A549 (cell line): ENCODE data around the gene KLHL41. TPM values are rescaled to one million over a fixed set of nuclear protein-coding genes. Genes with fewer than 3 reads are reported as not detected.
"Not testable (repeated sequence)": the region's sequence is repeated elsewhere in the genome, so short reads cannot be mapped to it uniquely, and the experiment has no call there.

ENCODE experiments used
- ATAC-seq, 2 experiments: fragments of 200-7000 bp in 1 of 2; fragments of >200 bp in 1 of 2; cut with Nextera tagmentation in 1 of 2; cut with Tn5 transposase in 1 of 2; 3 replicates each; pipeline versions ENCODE4 v1.8.0 to v1.9.1; 2018 to 2020; ENCODE audit warnings: mild to moderate bottlenecking in 1 of 2, moderate library complexity in 1 of 2
- CTCF ChIA-PET: fragments of 300-600 bp; sonication (Branson Sonifier 250); formaldehyde crosslinking; extraction: SDS; loops from one replicate; lab custom pipeline; 2021; ENCODE audit warnings: antibody characterized with exemption, inconsistent platforms; lab: Yijun Ruan, JAX
- POLR2A ChIA-PET: fragments of 350-600 bp; formaldehyde crosslinking; extraction: SDS; loops from one replicate; lab custom pipeline; 2021; ENCODE audit warnings: antibody characterized with exemption, inconsistent platforms; lab: Yijun Ruan, JAX
- DNase-seq, 2 experiments: peaks; one replicate each; pipeline versions ENCODE4 v3.0.0 to v3.0.0-alpha.2; 2011 to 2016; ENCODE audit warnings: low read depth in 1 of 2, low spot score in 1 of 2
- FAIRE-seq: peaks from 2 replicates; lab custom pipeline; 2011; peaks lifted over from hg19 to GRCh38; lab: Jason Lieb, UNC
- H3K27ac ChIP-seq, 2 experiments: fragments of >200 bp; sonication (Bioruptor Twin); formaldehyde crosslinking; 3 replicates each; pipeline ENCODE4 v1.5.1; 2016 to 2017
- H3K4me1 ChIP-seq: fragments of >200 bp; sonication (Bioruptor Twin); formaldehyde crosslinking; 3 replicates; pipeline ENCODE4 v1.6.1; 2016
- H3K4me2 ChIP-seq: fragments of >200 bp; sonication (Bioruptor Twin); formaldehyde crosslinking; 3 replicates; pipeline ENCODE4 v1.6.1; 2016
- H3K4me3 ChIP-seq: fragments of >200 bp; sonication (Bioruptor Twin); formaldehyde crosslinking; 3 replicates; pipeline ENCODE4 v1.5.1; 2016
- H3K9me3 ChIP-seq: fragments of >200 bp; sonication (Bioruptor Twin); formaldehyde crosslinking; 3 replicates; pipeline ENCODE4 v1.6.1; 2016
- ATOH8 ChIP-seq: fragments of 250-450 bp; sonication (Bioruptor Pico); IDR thresholded peaks from 2 replicates; pipeline ENCODE4 v1.5.0; 2020; ENCODE audit warnings: low read depth, mild to moderate bottlenecking, moderate library complexity
- BHLHE40 ChIP-seq: IDR thresholded peaks from 2 replicates; pipeline ENCODE4 v1.6.1; 2012; ENCODE audit warnings: low read depth, low read length, inconsistent platforms
- CBX8 ChIP-seq: fragments of 200-600 bp; sonication (generic); IDR thresholded peaks from 2 replicates; pipeline ENCODE4 v1.6.1; 2016
- CEBPB ChIP-seq, 2 experiments: fragments of >200 bp in 1 of 2; sonication (Bioruptor Twin) in 1 of 2; formaldehyde crosslinking in 1 of 2; IDR thresholded peaks; 2 replicates each; pipeline ENCODE4 v1.6.1; 2012 to 2016
- EHF ChIP-seq: fragments of 250-450 bp; sonication (Bioruptor Pico); IDR thresholded peaks from 2 replicates; pipeline ENCODE4 v1.5.0; 2020; ENCODE audit warnings: mild to moderate bottlenecking
- EP300 ChIP-seq, 2 experiments: fragments of >200 bp; sonication (Bioruptor Twin); formaldehyde crosslinking; IDR thresholded peaks; 2 replicates in 1 of 2; 3 replicates in 1 of 2; pipeline ENCODE4 v1.6.1; 2016 to 2017
- HEYL ChIP-seq: fragments of 250-450 bp; sonication (Bioruptor Pico); IDR thresholded peaks from 2 replicates; pipeline ENCODE4 v1.8.0; 2021; ENCODE audit warnings: mild to moderate bottlenecking, moderate library complexity
- HOXA7 ChIP-seq: fragments of 250-450 bp; sonication (Bioruptor Pico); IDR thresholded peaks from 2 replicates; pipeline ENCODE4 v1.5.0; 2020; ENCODE audit warnings: mild to moderate bottlenecking, moderate library complexity
- JUNB ChIP-seq: fragments of >200 bp; sonication (Bioruptor Twin); formaldehyde crosslinking; IDR thresholded peaks from 2 replicates; pipeline ENCODE4 v1.6.1; 2016
- KDM1A ChIP-seq: fragments of 200-600 bp; sonication (generic); IDR thresholded peaks from 2 replicates; pipeline ENCODE4 v1.6.1; 2016; ENCODE audit warnings: low read depth, mild to moderate bottlenecking
- KDM5A ChIP-seq: fragments of 200-600 bp; sonication (generic); IDR thresholded peaks from 2 replicates; pipeline ENCODE4 v1.6.1; 2016; ENCODE audit warnings: antibody characterized with exemption, mild to moderate bottlenecking
- MAFK ChIP-seq: fragments of 450-650 bp; IDR thresholded peaks from 2 replicates; pipeline ENCODE4 v1.6.1; 2014; ENCODE audit not compliant: partially characterized antibody
- NR3C1 ChIP-seq: fragments of >200 bp; sonication (Bioruptor Twin); formaldehyde crosslinking; IDR thresholded peaks from 3 replicates; pipeline ENCODE4 v1.6.1; 2017
- POLR2A ChIP-seq: IDR thresholded peaks from 2 replicates; pipeline ENCODE4 v1.6.1; 2012; ENCODE audit warnings: mild to moderate bottlenecking, low read length
- RCOR1 ChIP-seq: fragments of 150-350 bp; IDR thresholded peaks from 2 replicates; pipeline ENCODE4 v1.6.1; 2014; ENCODE audit warnings: antibody characterized with exemption, low read length, low read depth
- RFX5 ChIP-seq: fragments of 450-650 bp; IDR thresholded peaks from 2 replicates; pipeline ENCODE4 v1.7.1; 2014; ENCODE audit warnings: antibody characterized with exemption, mild to moderate bottlenecking, moderate library complexity
- ZNF302 ChIP-seq: fragments of 250-450 bp; sonication (Bioruptor Pico); IDR thresholded peaks from 2 replicates; pipeline ENCODE4 v1.9.0; 2021; ENCODE audit warnings: inconsistent platforms, mild to moderate bottlenecking, moderate library complexity
- WGBS: methylation state at CpG from one replicate; pipeline ENCODE4 v1.1.6; 2017; ENCODE audit errors: missing lambda C conversion rate; 5-methylcytosine and 5-hydroxymethylcytosine counted together
- polyA plus RNA-seq, 4 experiments: library from polyadenylated mRNA; depleted of rRNA in 3 of 4; stranded (reverse); fragments of >200 nt; fragmentation: RNase III in 1 of 4; extraction: RNeasy Plus Mini Kit Qiagen cat#74134 plus additional on column Dnase treatment in 1 of 4; gene quantifications; 2 replicates in 3 of 4; 3 replicates in 1 of 4; pipeline ENCODE4 v1.2.3, GENCODE V29; 2011 to 2017
- TF ChIP-seq, protein P1 (sequence below): fragments of 450-650 bp; IDR thresholded peaks from 2 replicates; pipeline ENCODE4 v1.6.1; 2014; ENCODE audit warnings: antibody characterized with exemption

The KLHL41 gene
- polyA plus RNA-seq, 2 of the 4 experiments (the other 2 are of a cell fraction), result 0.06 to 0.08 TPM

GRCh38 chr2:169513094-169513493, 3.6 kb downstream of the KLHL41 start:
- ChIA-PET POLR2A (no interaction called here), CTCF (interaction anchor here (1.2 to 1.4 kb wide), 2 partner anchors 15 to 277 kb away, joined by 4 to 8 read pairs; no protein-coding TSS in a partner anchor)
- ATAC-seq, result no peak
- H3K27ac ChIP-seq, result no peak overlapping the region
- H3K9me3 ChIP-seq, result no peaks in the 10 kb centered on the region
- peaks cover 21% of the 10 kb centered on the region for H3K4me1 ChIP-seq
- no peak overlapping the region for H3K4me2 ChIP-seq
- DNase-seq, result no peak
- 0 out of 2 replicates have a peak, but pooled peaks have one; percentile 29 for TF ChIP-seq KDM1A
- TF ChIP-seq, protein P1, sequence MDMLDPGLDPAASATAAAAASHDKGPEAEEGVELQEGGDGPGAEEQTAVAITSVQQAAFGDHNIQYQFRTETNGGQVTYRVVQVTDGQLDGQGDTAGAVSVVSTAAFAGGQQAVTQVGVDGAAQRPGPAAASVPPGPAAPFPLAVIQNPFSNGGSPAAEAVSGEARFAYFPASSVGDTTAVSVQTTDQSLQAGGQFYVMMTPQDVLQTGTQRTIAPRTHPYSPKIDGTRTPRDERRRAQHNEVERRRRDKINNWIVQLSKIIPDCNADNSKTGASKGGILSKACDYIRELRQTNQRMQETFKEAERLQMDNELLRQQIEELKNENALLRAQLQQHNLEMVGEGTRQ, result no peak
- FAIRE-seq, result no peak
- WGBS, result 89% methylated on average over 1 of the region's 1 CpG
- H3K4me3 ChIP-seq, result no peak overlapping the region

DNA sequence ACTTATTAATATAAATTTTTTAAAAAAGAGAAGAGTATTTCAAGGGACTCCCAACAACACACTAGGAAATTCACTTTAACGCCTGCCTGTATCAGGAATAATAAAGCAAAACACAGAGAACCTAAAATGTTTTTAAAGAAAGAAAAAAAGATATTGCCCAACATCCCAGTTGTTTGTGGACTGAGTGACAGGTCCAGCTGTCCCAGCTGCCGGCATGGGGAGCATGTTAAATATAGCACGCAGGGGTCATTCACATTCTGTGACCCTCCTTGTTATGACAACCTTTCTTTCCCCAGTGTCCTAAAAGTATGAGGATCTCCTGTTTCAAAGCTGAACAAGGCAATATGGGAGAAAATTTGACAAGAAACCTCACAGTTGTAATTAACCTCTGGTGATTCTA, 4.4 kb downstream of the KLHL41 start:
- peaks cover 18% of the 10 kb centered on the region for H3K4me1 ChIP-seq
- ChIA-PET POLR2A (no interaction called here), CTCF (interaction anchor here (0.5 to 1.5 kb wide), 4 partner anchors 14 to 642 kb away, joined by 3 to 8 read pairs (median 6); partner anchors contain the start of gene BBS5)
- no peak overlapping the region for H3K4me2 ChIP-seq
- WGBS, result 84% methylated on average over 3 of the region's 3 CpGs
- ATAC-seq (no peak), FAIRE-seq (no peak), DNase-seq (no peak)
- H3K27ac ChIP-seq, result no peak overlapping the region
- no peaks in the 10 kb centered on the region for H3K9me3 ChIP-seq
- H3K4me3 ChIP-seq, result no peak overlapping the region
- TF ChIP-seq KDM5A (no peak), EP300 (IDR thresholded peaks at IDR 0.05) (no peak), POLR2A (no peak), RCOR1 (no peak), ZNF302 (CRISPR knock-in tag) (no peak), BHLHE40 (no peak), RFX5 (no peak), EHF (CRISPR knock-in tag) (no peak), MAFK (no peak), HEYL (CRISPR knock-in tag) (no peak), CBX8 (no peak), NR3C1 (no peak), JUNB (no peak), ATOH8 (no peak), HOXA7 (CRISPR knock-in tag) (no peak), CEBPB (IDR thresholded peaks at IDR 0.05) (no peak)
- TF ChIP-seq, protein P1, result no peak

DNA sequence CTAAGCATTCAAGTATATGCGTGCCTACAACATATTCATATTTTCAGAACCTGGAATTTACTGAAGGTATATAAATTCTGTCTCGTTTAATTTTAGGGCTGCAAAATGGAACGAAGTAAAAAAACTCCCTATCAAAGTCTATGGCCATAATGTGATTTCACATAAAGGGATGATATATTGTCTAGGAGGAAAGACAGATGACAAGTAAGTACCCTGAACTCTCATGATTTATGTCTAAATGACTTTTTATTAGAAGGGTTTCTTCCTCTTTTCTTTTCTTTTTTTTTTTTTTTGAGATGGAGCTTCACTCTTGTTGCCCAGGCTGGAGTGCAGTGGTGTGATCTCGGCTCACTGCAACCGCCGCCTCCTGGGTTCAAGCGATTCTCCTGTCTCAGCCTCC, 5.3 kb downstream of the KLHL41 start:
- H3K27ac ChIP-seq, H3K4me3 ChIP-seq, DNase-seq, H3K4me1 ChIP-seq, H3K9me3 ChIP-seq, FAIRE-seq, H3K4me2 ChIP-seq, ATAC-seq, POLR2A ChIA-PET: not testable (repeated sequence)
- CTCF ChIA-PET, result interaction anchor here (1.5 kb wide), 1 partner anchor 36 kb away, joined by 7 read pairs; the partner anchor contains the start of gene BBS5
- WGBS, result 93% methylated on average over 6 of the region's 7 CpGs

- DNase-seq, ATAC-seq, H3K9me3 ChIP-seq, H3K4me3 ChIP-seq, FAIRE-seq, H3K4me1 ChIP-seq, POLR2A ChIA-PET, H3K4me2 ChIP-seq, H3K27ac ChIP-seq: not testable (repeated sequence)
- CTCF ChIA-PET, result interaction anchor here (1.4 to 1.7 kb wide), 2 partner anchors 11 to 12 kb away, joined by 3 to 5 read pairs; no protein-coding TSS in a partner anchor
- 88% methylated on average over 10 of the region's 10 CpGs for WGBS
These were observed 7.0 kb downstream of the KLHL41 start for GRCh38 chr2:169516488-169516995.
